Erythroblast (primary cell): ENCODE measurements around the gene WASHC1.
"Not testable (repeated sequence)": the region's sequence is repeated elsewhere in the genome, so short reads cannot be mapped to it uniquely, and the experiment has no call there.

ENCODE experiments used
- GATA1 ChIP-seq: IDR thresholded peaks from 2 replicates; pipeline ENCODE4 v1.6.1; 2011; ENCODE audit warnings: low read depth, mild to moderate bottlenecking, control low read depth, low read length, moderate library complexity
- POLR2A ChIP-seq: IDR thresholded peaks from 2 replicates; pipeline ENCODE4 v1.6.1; 2011; ENCODE audit warnings: mild to moderate bottlenecking, low read length

GRCh38 chr9:63031-63629, 33.9 kb upstream of the WASHC1 start:
- TF ChIP-seq POLR2A, GATA1: not testable (repeated sequence)
